PC-9 (cell line): ENCODE data around the gene FLT3.

Source experiments
- CTCF ChIP-seq: fragments of 200-600 bp; sonication (generic); conservative IDR thresholded peaks from 2 replicates; pipeline ENCODE4 v1.6.1; 2017; ENCODE audit warnings: mixed run types, antibody characterized with exemption, mild to moderate bottlenecking, moderate library complexity
- EZH2 ChIP-seq: fragments of 200-600 bp; sonication (generic); IDR thresholded peaks from 2 replicates; pipeline ENCODE4 v1.8.0; 2017; ENCODE audit warnings: antibody characterized with exemption, low read depth

- TF ChIP-seq EZH2 (no peak), CTCF (no peak)
These were observed 138.1 kb downstream of the FLT3 start for GRCh38 chr13:27962128-27962841.
